ENCODE measurements around the gene FLOT1.

The FLOT1 gene

DNA sequence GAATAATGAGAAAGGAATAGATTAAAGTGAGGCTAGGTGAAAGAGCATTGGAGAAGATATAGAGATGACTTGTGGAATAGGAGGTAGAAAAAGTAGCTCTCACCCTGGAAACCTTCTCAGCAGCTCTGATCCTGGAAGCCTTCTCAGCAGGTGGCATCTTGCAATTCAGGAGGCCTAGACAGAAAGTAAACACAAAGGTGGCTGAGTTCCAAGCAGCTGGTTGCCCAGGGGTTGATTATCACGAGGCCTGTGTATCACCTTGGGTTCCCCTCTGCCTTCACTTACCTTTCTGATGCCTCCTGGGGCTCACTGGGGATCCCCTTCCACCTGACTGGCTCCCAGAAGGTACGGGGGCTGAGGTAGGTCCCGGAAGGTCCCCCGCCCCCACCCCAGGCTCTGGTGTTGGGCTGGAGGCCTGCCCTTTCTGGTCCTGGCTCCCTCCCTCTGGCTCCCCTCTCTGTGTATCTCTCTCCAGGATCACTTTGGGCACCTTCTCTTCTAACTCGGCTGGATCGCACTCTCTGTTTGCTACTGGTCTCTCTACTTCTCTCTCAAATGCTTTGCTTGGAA, 35.1 kb downstream of the FLOT1 start:
- Histone ChIP-seq H4K20me1 (ENCODE audit: control insufficient read depth, insufficient read depth, low read depth, low read length) (no peaks in the 10 kb centered on the region), H3K9me2 (replicated peaks; ENCODE audit: control insufficient read depth, low read length) (no peaks in the 10 kb centered on the region), H3K4me2 (ENCODE audit: low read length) (no peak overlapping the region), H3K27me3 (ENCODE audit: control insufficient read depth, low read length) (no peaks in the 10 kb centered on the region), H3K4me1 (ENCODE audit: control insufficient read depth, low read length) (peaks cover 6% of the 10 kb centered on the region; the same call in 1 of the 2 replicates), H3K79me2 (ENCODE audit: control insufficient read depth, low read length) (no peaks in the 10 kb centered on the region), H3K27ac (ENCODE audit: low read depth, low read length) (no peak overlapping the region), H3F3A (ENCODE audit: control insufficient read depth, insufficient read depth) (peaks cover 7% of the 10 kb centered on the region; the same call in 1 of the 2 replicates), H3K4me3 (ENCODE audit: low read length) (no peak overlapping the region), H3K36me3 (ENCODE audit: control insufficient read depth, low read length) (peaks cover 81% of the 10 kb centered on the region), H3K9me3 (ENCODE audit: control insufficient read depth, insufficient read depth, low read length) (no peaks in the 10 kb centered on the region)
- no peak for TF ChIP-seq EZH2phosphoT487 (IDR thresholded peaks at IDR 0.05; ENCODE audit: borderline replicate concordance, low read length)
- TF ChIP-seq, protein P1, sequence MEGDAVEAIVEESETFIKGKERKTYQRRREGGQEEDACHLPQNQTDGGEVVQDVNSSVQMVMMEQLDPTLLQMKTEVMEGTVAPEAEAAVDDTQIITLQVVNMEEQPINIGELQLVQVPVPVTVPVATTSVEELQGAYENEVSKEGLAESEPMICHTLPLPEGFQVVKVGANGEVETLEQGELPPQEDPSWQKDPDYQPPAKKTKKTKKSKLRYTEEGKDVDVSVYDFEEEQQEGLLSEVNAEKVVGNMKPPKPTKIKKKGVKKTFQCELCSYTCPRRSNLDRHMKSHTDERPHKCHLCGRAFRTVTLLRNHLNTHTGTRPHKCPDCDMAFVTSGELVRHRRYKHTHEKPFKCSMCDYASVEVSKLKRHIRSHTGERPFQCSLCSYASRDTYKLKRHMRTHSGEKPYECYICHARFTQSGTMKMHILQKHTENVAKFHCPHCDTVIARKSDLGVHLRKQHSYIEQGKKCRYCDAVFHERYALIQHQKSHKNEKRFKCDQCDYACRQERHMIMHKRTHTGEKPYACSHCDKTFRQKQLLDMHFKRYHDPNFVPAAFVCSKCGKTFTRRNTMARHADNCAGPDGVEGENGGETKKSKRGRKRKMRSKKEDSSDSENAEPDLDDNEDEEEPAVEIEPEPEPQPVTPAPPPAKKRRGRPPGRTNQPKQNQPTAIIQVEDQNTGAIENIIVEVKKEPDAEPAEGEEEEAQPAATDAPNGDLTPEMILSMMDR (IDR thresholded peaks at IDR 0.05; ENCODE audit: low read depth, low read length, poor library complexity, severe bottlenecking) = no peak

DNA sequence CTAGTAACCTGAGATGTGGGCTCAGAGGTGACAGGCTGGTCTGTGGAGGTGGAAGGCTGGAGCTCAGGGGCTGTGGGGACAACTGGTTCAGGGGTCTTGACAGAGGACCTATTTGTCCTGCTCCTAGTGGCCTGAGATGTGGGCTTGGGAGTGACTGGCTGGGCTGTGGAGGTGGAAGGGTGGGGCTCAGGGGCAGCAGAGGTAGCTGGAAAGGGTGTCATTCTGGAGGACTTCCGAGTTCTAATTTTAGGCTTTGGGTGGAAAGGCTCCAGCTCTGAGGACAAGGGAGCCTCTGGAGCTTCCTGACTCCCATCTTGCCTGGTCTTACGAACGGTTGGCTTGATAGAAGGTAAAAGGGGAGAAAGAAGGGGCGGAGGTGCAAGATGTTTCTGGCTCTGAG, 36.9 kb downstream of the FLOT1 start:
- Histone ChIP-seq H3K4me1 (ENCODE audit: control insufficient read depth, low read length) (no peaks in the 10 kb centered on the region), H4K20me1 (ENCODE audit: control insufficient read depth, insufficient read depth, low read depth, low read length) (no peaks in the 10 kb centered on the region), H3K4me2 (ENCODE audit: low read length) (no peak overlapping the region), H3K27me3 (ENCODE audit: control insufficient read depth, low read length) (no peaks in the 10 kb centered on the region), H3K27ac (ENCODE audit: low read depth, low read length) (no peak overlapping the region), H3K9me3 (ENCODE audit: control insufficient read depth, insufficient read depth, low read length) (no peaks in the 10 kb centered on the region), H3K36me3 (ENCODE audit: control insufficient read depth, low read length) (peaks cover 69% of the 10 kb centered on the region), H3K9me2 (replicated peaks; ENCODE audit: control insufficient read depth, low read length) (no peaks in the 10 kb centered on the region), H3K4me3 (ENCODE audit: low read length) (no peak overlapping the region), H3K79me2 (ENCODE audit: control insufficient read depth, low read length) (no peaks in the 10 kb centered on the region), H3F3A (ENCODE audit: control insufficient read depth, insufficient read depth) (peaks cover 7% of the 10 kb centered on the region; the same call in 1 of the 2 replicates)
- no peak for TF ChIP-seq EZH2phosphoT487 (IDR thresholded peaks at IDR 0.05; ENCODE audit: borderline replicate concordance, low read length)

DNA sequence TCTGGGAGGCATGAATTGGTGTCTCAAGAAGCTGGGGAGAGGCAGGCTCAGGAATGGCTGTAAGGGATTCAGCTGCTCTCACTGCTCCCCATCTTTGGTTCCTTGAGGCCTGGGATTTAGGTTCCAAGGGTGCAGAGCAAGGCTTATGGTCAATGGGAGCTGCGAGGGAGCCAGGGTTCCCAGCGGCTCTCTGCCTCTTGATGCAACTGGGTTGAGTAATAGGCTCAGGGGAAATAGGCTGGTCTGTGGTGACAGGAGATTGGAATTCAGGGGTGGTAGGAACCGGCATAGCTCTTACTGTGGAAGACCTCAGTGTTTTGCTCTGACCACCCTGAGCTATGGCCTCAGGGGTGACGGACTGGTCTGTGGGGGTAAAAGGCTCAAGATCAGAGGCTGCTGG, 38.7 kb downstream of the FLOT1 start:
- Histone ChIP-seq H3K9me3 (ENCODE audit: control insufficient read depth, insufficient read depth, low read length) (no peaks in the 10 kb centered on the region), H3K9me2 (replicated peaks; ENCODE audit: control insufficient read depth, low read length) (no peaks in the 10 kb centered on the region), H3K27ac (ENCODE audit: low read depth, low read length) (no peak overlapping the region), H3K4me1 (ENCODE audit: control insufficient read depth, low read length) (no peaks in the 10 kb centered on the region), H3K4me3 (ENCODE audit: low read length) (no peak overlapping the region), H3K79me2 (ENCODE audit: control insufficient read depth, low read length) (no peaks in the 10 kb centered on the region), H3K4me2 (ENCODE audit: low read length) (no peak overlapping the region), H3F3A (ENCODE audit: control insufficient read depth, insufficient read depth) (peaks cover 7% of the 10 kb centered on the region), H3K36me3 (ENCODE audit: control insufficient read depth, low read length) (peaks cover 69% of the 10 kb centered on the region), H3K27me3 (ENCODE audit: control insufficient read depth, low read length) (no peaks in the 10 kb centered on the region), H4K20me1 (ENCODE audit: control insufficient read depth, insufficient read depth, low read depth, low read length) (no peaks in the 10 kb centered on the region)
- no peak for TF ChIP-seq EZH2phosphoT487 (IDR thresholded peaks at IDR 0.05; ENCODE audit: borderline replicate concordance, low read length)
- TF ChIP-seq, protein P1 (IDR thresholded peaks at IDR 0.05; ENCODE audit: low read depth, low read length, poor library complexity, severe bottlenecking) = no peak

- no peak for TF ChIP-seq EZH2phosphoT487 (IDR thresholded peaks at IDR 0.05; ENCODE audit: borderline replicate concordance, low read length)
- TF ChIP-seq, protein P1 (IDR thresholded peaks at IDR 0.05; ENCODE audit: low read depth, low read length, poor library complexity, severe bottlenecking) = no peak
- Histone ChIP-seq H3K36me3 (ENCODE audit: control insufficient read depth, low read length) (peaks cover 67% of the 10 kb centered on the region), H3K4me2 (ENCODE audit: low read length) (no peak overlapping the region), H4K20me1 (ENCODE audit: control insufficient read depth, insufficient read depth, low read depth, low read length) (no peaks in the 10 kb centered on the region), H3F3A (ENCODE audit: control insufficient read depth, insufficient read depth) (peaks cover 4% of the 10 kb centered on the region), H3K4me3 (ENCODE audit: low read length) (no peak overlapping the region), H3K79me2 (ENCODE audit: control insufficient read depth, low read length) (no peaks in the 10 kb centered on the region), H3K4me1 (ENCODE audit: control insufficient read depth, low read length) (no peaks in the 10 kb centered on the region), H3K27ac (ENCODE audit: low read depth, low read length) (no peak overlapping the region), H3K9me3 (ENCODE audit: control insufficient read depth, insufficient read depth, low read length) (no peaks in the 10 kb centered on the region), H3K27me3 (ENCODE audit: control insufficient read depth, low read length) (no peaks in the 10 kb centered on the region), H3K9me2 (replicated peaks; ENCODE audit: control insufficient read depth, low read length) (no peaks in the 10 kb centered on the region)
Measured at GRCh38 chr6:30703011-30703410, 39.5 kb downstream of the FLOT1 start.
